Tongue (tissue), 2 donors: Measurements from ENCODE around the gene TYMP. TPM values are rescaled to one million over a fixed set of nuclear protein-coding genes. Genes with fewer than 3 reads are reported as not detected.

Source experiments
- DNase-seq: peaks from one replicate; pipeline ENCODE4 v3.0.0-alpha.2; 2015
- total RNA-seq: library from RNA; depleted of rRNA; stranded (reverse); fragments of >200 nt; gene quantifications from one replicate; pipeline ENCODE4 v1.2.3, GENCODE V29; 2014

Gene TYMP
- total RNA-seq, 1 donor from 2014 or later, result 11.0 TPM

DNA sequence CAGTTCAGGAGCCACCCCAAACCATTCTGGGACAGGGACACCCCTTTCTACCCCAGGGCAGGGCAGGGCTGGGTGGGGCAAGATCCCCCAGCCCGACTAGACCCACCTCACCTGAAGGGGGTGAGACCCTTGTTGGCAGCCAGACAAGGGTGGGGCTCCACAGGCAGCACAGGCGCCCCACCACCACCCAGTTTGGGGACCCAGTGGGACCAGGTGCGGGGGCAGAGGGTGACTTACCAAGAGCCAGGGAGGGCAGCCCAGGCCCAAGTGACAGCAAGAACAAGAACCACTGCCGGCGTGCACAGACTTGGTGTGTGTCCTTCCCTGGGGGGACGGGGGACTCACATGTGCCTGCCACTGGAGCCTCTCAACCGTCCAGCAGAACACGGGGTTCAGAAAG, 46.3 kb downstream of the TYMP start:
- DNase-seq, result no peak

DNA sequence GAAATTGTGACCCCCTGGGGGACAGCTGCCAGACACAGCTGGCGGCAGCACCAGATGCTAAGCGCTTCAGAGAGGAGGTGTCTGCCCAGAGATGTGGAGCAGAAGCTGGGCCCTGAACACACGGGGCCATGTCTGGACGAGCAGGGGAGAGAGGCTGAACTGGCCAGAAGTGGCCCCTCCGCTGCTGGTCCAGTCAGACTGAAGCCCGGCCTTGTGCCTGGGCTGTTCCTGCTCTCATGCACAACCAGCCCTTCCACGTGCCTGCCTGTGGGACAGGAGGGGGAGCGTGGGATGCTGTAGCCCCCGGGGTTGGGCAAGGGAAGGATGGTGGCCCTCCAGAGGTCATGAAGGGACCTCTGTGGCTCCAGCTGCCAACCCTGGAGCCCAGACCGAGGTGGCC, 46.7 kb downstream of the TYMP start:
- no peak for DNase-seq

GRCh38 chr22:50482107-50483074, 47.4 kb downstream of the TYMP start:
- peak; percentile 20 for DNase-seq

- no peak for DNase-seq
These were observed 48.2 kb downstream of the TYMP start, which contains the start of gene ADM2 for GRCh38 chr22:50481440-50482106. Gene ADM2, plus strand, starts transcription at chr22:50481543. Its CDS starts 305 bp downstream, at chr22:50481848.

DNA sequence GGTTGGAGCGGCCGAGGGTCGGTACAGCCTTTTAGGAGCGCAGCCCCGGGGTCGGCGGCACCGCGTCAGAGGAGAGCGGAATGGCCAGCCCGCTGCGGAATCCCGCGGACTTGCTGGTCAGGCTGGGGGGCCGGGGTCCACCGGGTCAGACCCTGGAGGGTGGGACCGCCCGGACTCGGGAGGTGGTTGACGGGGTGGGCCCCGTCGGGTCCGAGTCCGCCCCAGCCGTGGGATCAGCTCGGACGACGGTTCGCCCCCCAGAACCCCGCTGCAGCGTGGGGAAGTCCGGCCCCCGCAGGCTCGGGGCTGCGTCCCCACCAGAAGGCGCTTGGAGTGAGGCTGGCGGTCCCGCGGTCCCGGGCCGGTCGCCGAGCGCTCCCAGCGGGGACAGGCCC, 48.8 kb downstream of the TYMP start:
- DNase-seq, result no peak

GRCh38 chr22:50479721-50480120, 50.1 kb downstream of the TYMP start:
- DNase-seq, result no peak

DNA sequence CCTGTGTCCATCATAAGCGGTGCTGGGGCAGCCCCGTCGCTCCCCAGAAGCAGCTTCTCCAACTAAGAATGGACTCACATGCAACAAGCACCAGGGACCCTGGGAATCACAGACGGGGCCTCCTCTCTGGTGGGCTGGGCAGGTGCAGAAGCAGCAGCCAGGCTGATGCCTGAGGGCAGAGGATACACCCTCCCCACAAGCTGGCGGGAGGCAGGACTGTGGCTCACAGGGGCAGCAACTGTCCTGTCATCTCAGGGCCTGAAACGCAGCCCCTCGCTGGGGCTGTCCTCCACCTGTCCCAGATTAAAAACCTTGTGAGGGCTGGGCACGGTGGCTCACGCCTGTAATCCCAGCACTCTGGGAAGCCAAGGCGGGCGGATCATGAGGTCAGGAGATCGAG, 51.9 kb downstream of the TYMP start:
- DNase-seq, result no peak

DNA sequence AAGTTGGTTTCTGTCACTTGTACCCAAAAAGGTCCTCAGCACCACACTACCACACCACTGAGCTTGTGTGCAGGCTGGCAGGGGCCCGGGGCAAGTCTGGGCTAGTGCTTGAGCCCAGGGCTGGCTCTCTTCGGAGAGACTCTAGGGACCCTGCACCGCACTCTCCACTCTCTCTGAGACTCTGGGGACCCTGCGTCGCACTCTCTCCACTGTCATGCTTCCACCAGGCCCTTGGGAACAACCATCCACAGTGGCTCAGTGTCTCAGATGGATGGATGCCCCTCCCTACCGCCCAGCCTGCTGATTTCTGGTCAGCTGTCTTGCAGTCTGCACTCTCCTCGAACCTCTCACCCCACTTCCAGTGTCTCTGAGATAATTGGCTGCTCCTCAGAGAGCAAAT, 52.9 kb downstream of the TYMP start:
- no peak for DNase-seq

Other genes with a start within 250 kb of the TYMP start
- gene PLXNB2, start 222.4 kb downstream of the TYMP start, total RNA-seq, result 146 TPM
- gene DENND6B, start 203.0 kb downstream of the TYMP start, total RNA-seq, result 7.5 TPM
- gene PPP6R2, start 186.7 kb downstream of the TYMP start, total RNA-seq, result 49.5 TPM
- gene SBF1, start 55.0 kb downstream of the TYMP start, total RNA-seq, result 61.7 TPM
- 0.92 TPM for gene ADM2, start 48.5 kb downstream of the TYMP start, total RNA-seq
- not detected for gene MIOX, start 43.2 kb downstream of the TYMP start, total RNA-seq
- 30.8 TPM for gene LMF2, start 22.3 kb downstream of the TYMP start, total RNA-seq
- 38.9 TPM for gene NCAPH2, start 21.8 kb downstream of the TYMP start, total RNA-seq
- 1.3 TPM for gene SCO2, start 4.4 kb downstream of the TYMP start, total RNA-seq
- 0.10 TPM for gene KLHDC7B, start 15.9 kb upstream of the TYMP start, total RNA-seq
- gene SYCE3, start 32.9 kb upstream of the TYMP start, total RNA-seq, result not detected
- 57.4 TPM for gene CPT1B, start 48.4 kb upstream of the TYMP start, total RNA-seq
- gene CHKB, start 52.8 kb upstream of the TYMP start, total RNA-seq, result 39.2 TPM
- 1.2 TPM for gene MAPK8IP2, start 70.8 kb upstream of the TYMP start, total RNA-seq
- gene ARSA, start 98.1 kb upstream of the TYMP start, total RNA-seq, result 9.6 TPM
- 10.1 TPM for gene SHANK3, start 142.8 kb upstream of the TYMP start, total RNA-seq
- 3.3 TPM for gene ACR, start 208.2 kb upstream of the TYMP start, total RNA-seq